Sigmoid colon (tissue), 4 donors: ENCODE results near the gene TPP2.

Experiments used
- CTCF ChIP-seq, 4 experiments: fragments of 450-650 bp in 3 of 4; fragments of 200-600 bp in 1 of 4; IDR thresholded peaks; one replicate each; pipeline ENCODE4 v1.5.1; 2016 to 2019; ENCODE audit warnings: antibody characterized with exemption in 4 of 4, mild to moderate bottlenecking in 3 of 4, moderate library complexity in 2 of 4
- EP300 ChIP-seq, 4 donors: sonication (generic); formaldehyde crosslinking; IDR thresholded peaks; one replicate each; pipeline ENCODE4 v1.6.1; 2017; ENCODE audit warnings: antibody characterized with exemption in 4 of 4
- POLR2A ChIP-seq, 2 donors: fragments of 450-650 bp; IDR thresholded peaks; one replicate each; pipeline ENCODE4 v1.6.1; 2016; ENCODE audit warnings: antibody characterized with exemption in 2 of 2, mild to moderate bottlenecking in 2 of 2, moderate library complexity in 2 of 2

- TF ChIP-seq POLR2A (IDR thresholded peaks at IDR 0.05) (no peak), CTCF (IDR thresholded peaks at IDR 0.05) (no peak), EP300 (IDR thresholded peaks at IDR 0.05) (no peak)
Measured at GRCh38 chr13:102688306-102688973, 91.7 kb downstream of the TPP2 start.
